GM23338 (cell line): ENCODE results near the gene GLG1. TPM values are rescaled to one million over a fixed set of nuclear protein-coding genes. Genes with fewer than 3 reads are reported as not detected.

Source experiments
- ATAC-seq: fragments of 200-7000 bp; cut with Tn5 transposase; 3 replicates; pipeline ENCODE4 v1.9.1; 2020
- DNase-seq: peaks from one replicate; pipeline ENCODE4 v3.0.0-alpha.2; 2015; ENCODE audit warnings: low spot score
- H2AFZ ChIP-seq: fragments of 200-600 bp; sonication (generic); 2 replicates; pipeline ENCODE4 v1.8.0; 2016; ENCODE audit warnings: antibody characterized with exemption, mild to moderate bottlenecking, moderate library complexity
- H3F3A ChIP-seq: fragments of 200-600 bp; sonication (generic); replicated peaks from 2 replicates; pipeline ENCODE4 v1.8.0; 2017; ENCODE audit warnings: antibody characterized with exemption, mixed run types, low read depth
- H3K27ac ChIP-seq: fragments of 200-600 bp; sonication (generic); 2 replicates; pipeline ENCODE4 v1.6.1; 2016; ENCODE audit warnings: low read depth
- H3K27me3 ChIP-seq: fragments of 200-600 bp; sonication (generic); 2 replicates; pipeline ENCODE4 v1.8.0; 2016; ENCODE audit warnings: mild to moderate bottlenecking, mixed run types, moderate library complexity; ENCODE audit not compliant: insufficient read depth
- H3K36me3 ChIP-seq: fragments of 200-600 bp; sonication (generic); 2 replicates; pipeline ENCODE4 v1.8.0; 2016; ENCODE audit warnings: mild to moderate bottlenecking; ENCODE audit not compliant: insufficient read depth
- H3K4me1 ChIP-seq: fragments of 200-600 bp; sonication (generic); 2 replicates; pipeline ENCODE4 v1.8.0; 2016; ENCODE audit warnings: mild to moderate bottlenecking, moderate library complexity; ENCODE audit not compliant: insufficient read depth
- H3K4me2 ChIP-seq: fragments of 200-600 bp; sonication (generic); 2 replicates; pipeline ENCODE4 v1.7.1; 2017; ENCODE audit warnings: mixed run types
- H3K4me3 ChIP-seq: fragments of 200-600 bp; sonication (generic); 2 replicates; pipeline ENCODE4 v1.6.1; 2016; ENCODE audit warnings: mixed run types
- H3K79me2 ChIP-seq: fragments of 200-600 bp; sonication (generic); replicated peaks from 2 replicates; pipeline ENCODE4 v1.8.0; 2017; ENCODE audit warnings: mild to moderate bottlenecking; ENCODE audit not compliant: insufficient read depth
- H3K9me2 ChIP-seq: fragments of 200-600 bp; sonication (generic); 2 replicates; pipeline ENCODE4 v1.8.0; 2017; ENCODE audit not compliant: insufficient read depth
- H4K20me1 ChIP-seq: fragments of 200-600 bp; sonication (generic); replicated peaks from 2 replicates; pipeline ENCODE4 v1.8.0; 2017; ENCODE audit warnings: mild to moderate bottlenecking; ENCODE audit not compliant: insufficient read depth
- H3K27ac Mint-ChIP-seq: 2 replicates; pipeline ENCODE4 v1.8.0; 2020; ENCODE audit warnings: inconsistent platforms, mild to moderate bottlenecking, moderate library complexity, mixed read lengths
- H3K27me3 Mint-ChIP-seq: 3 replicates; pipeline ENCODE4 v1.8.0; 2022; ENCODE audit warnings: low read depth, mild to moderate bottlenecking, moderate library complexity, mixed read lengths, inconsistent platforms; ENCODE audit not compliant: insufficient read depth, poor library complexity
- H3K36me3 Mint-ChIP-seq: 3 replicates; pipeline ENCODE4 v1.8.0; 2021; ENCODE audit warnings: low read depth, mild to moderate bottlenecking, inconsistent platforms, moderate library complexity, mixed read lengths
- H3K4me1 Mint-ChIP-seq: 3 replicates; pipeline ENCODE4 v1.8.0; 2020; ENCODE audit warnings: mild to moderate bottlenecking, inconsistent platforms, mixed read lengths
- H3K4me3 Mint-ChIP-seq: 3 replicates; pipeline ENCODE4 v1.8.0; 2021; ENCODE audit warnings: moderate library complexity, mild to moderate bottlenecking, inconsistent platforms, mixed read lengths
- H3K9me3 Mint-ChIP-seq: 3 replicates; pipeline ENCODE4 v1.8.0; 2020; ENCODE audit warnings: moderate library complexity, mild to moderate bottlenecking, inconsistent platforms, mixed read lengths
- CREB1 ChIP-seq: fragments of 250-450 bp; sonication (Bioruptor Pico); IDR thresholded peaks from 2 replicates; pipeline ENCODE4 v1.5.0; 2020; ENCODE audit warnings: low read depth, mild to moderate bottlenecking, moderate library complexity
- EZH2 ChIP-seq: fragments of 200-600 bp; sonication (generic); IDR thresholded peaks from one replicate; pipeline ENCODE4 v1.8.0; 2017; ENCODE audit warnings: antibody characterized with exemption, mild to moderate bottlenecking, low read depth; ENCODE audit not compliant: unreplicated experiment
- EZH2phosphoT487 ChIP-seq: fragments of 200-600 bp; sonication (generic); IDR thresholded peaks from one replicate; pipeline ENCODE4 v1.8.1; 2018; ENCODE audit warnings: antibody characterized with exemption; ENCODE audit not compliant: unreplicated experiment
- NANOG ChIP-seq: IDR thresholded peaks from 2 replicates; pipeline ENCODE4 v1.6.1; 2016; ENCODE audit warnings: antibody characterized with exemption, borderline replicate concordance
- POLR2AphosphoS5 ChIP-seq: IDR thresholded peaks from 2 replicates; pipeline ENCODE4 v1.6.1; 2016; ENCODE audit warnings: antibody characterized with exemption, low read depth
- STAT1 ChIP-seq: IDR thresholded peaks from one replicate; pipeline ENCODE4 v1.6.1; 2016; ENCODE audit warnings: antibody characterized with exemption; ENCODE audit not compliant: unreplicated experiment
- ZNF114 ChIP-seq: fragments of 250-450 bp; sonication (Bioruptor Pico); IDR thresholded peaks from 2 replicates; pipeline ENCODE4 v1.5.0; 2020; ENCODE audit warnings: mild to moderate bottlenecking, moderate library complexity
- polyA plus RNA-seq: library from polyadenylated mRNA; unstranded; fragments of >200 nt; fragmentation: Nextera tagmentation; extraction: Ambion mirVana; gene quantifications from 2 replicates; pipeline ENCODE4 v1.2.1, GENCODE V29; 2016
- total RNA-seq: library from RNA; depleted of rRNA; stranded (reverse); fragments of >200 nt; shearing (Covaris generic); gene quantifications from 2 replicates; pipeline ENCODE4 v1.2.3, GENCODE V29; 2014
- TF ChIP-seq, protein P1 (sequence below): IDR thresholded peaks from one replicate; pipeline ENCODE4 v1.6.1; 2018; ENCODE audit warnings: antibody characterized with exemption; ENCODE audit not compliant: unreplicated experiment
- TF ChIP-seq, protein P2 (sequence below), 2 experiments: fragments of 200-600 bp in 1 of 2; sonication (generic) in 1 of 2; conservative IDR thresholded peaks; 2 replicates each; pipeline versions ENCODE4 v1.5.1 to v1.6.1; 2016 to 2017; ENCODE audit warnings: antibody characterized with exemption in 2 of 2, low read depth in 2 of 2, mild to moderate bottlenecking in 2 of 2, moderate library complexity in 1 of 2
- TF ChIP-seq, protein P3 (sequence below): IDR thresholded peaks from 2 replicates; pipeline ENCODE4 v1.6.1; 2016; ENCODE audit warnings: antibody characterized with exemption

The GLG1 gene
- total and polyA plus RNA-seq, 2 experiments from 2014 or later, result 61.2 to 211 TPM

DNA sequence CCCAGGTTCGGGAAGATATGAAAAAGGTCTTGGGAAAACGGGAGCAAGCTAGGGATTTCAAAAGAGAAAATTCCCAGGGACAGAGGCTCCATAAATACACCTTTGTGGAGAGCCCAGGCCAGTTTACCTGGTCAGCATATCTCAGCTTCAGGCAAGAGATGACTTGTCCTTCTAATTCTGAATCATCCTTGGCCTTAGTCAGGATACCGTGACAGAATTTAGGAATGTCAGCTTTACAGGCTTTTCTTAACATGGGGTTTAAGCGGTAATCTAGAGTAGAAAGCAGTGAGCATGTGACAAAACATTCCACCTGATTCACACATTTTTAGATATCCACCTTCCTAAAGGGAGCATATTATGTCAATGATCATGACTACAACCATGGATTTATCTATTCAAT lies 144.6 kb downstream of the GLG1 start (continued):
- TF ChIP-seq, protein P1, sequence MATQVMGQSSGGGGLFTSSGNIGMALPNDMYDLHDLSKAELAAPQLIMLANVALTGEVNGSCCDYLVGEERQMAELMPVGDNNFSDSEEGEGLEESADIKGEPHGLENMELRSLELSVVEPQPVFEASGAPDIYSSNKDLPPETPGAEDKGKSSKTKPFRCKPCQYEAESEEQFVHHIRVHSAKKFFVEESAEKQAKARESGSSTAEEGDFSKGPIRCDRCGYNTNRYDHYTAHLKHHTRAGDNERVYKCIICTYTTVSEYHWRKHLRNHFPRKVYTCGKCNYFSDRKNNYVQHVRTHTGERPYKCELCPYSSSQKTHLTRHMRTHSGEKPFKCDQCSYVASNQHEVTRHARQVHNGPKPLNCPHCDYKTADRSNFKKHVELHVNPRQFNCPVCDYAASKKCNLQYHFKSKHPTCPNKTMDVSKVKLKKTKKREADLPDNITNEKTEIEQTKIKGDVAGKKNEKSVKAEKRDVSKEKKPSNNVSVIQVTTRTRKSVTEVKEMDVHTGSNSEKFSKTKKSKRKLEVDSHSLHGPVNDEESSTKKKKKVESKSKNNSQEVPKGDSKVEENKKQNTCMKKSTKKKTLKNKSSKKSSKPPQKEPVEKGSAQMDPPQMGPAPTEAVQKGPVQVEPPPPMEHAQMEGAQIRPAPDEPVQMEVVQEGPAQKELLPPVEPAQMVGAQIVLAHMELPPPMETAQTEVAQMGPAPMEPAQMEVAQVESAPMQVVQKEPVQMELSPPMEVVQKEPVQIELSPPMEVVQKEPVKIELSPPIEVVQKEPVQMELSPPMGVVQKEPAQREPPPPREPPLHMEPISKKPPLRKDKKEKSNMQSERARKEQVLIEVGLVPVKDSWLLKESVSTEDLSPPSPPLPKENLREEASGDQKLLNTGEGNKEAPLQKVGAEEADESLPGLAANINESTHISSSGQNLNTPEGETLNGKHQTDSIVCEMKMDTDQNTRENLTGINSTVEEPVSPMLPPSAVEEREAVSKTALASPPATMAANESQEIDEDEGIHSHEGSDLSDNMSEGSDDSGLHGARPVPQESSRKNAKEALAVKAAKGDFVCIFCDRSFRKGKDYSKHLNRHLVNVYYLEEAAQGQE, result no peak
- TF ChIP-seq ZNF114 (no peak), POLR2AphosphoS5 (no peak), EZH2phosphoT487 (no peak), CREB1 (CRISPR knock-in tag) (no peak), EZH2 (no peak), STAT1 (no peak)
- TF ChIP-seq, protein P2, sequence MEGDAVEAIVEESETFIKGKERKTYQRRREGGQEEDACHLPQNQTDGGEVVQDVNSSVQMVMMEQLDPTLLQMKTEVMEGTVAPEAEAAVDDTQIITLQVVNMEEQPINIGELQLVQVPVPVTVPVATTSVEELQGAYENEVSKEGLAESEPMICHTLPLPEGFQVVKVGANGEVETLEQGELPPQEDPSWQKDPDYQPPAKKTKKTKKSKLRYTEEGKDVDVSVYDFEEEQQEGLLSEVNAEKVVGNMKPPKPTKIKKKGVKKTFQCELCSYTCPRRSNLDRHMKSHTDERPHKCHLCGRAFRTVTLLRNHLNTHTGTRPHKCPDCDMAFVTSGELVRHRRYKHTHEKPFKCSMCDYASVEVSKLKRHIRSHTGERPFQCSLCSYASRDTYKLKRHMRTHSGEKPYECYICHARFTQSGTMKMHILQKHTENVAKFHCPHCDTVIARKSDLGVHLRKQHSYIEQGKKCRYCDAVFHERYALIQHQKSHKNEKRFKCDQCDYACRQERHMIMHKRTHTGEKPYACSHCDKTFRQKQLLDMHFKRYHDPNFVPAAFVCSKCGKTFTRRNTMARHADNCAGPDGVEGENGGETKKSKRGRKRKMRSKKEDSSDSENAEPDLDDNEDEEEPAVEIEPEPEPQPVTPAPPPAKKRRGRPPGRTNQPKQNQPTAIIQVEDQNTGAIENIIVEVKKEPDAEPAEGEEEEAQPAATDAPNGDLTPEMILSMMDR (conservative IDR thresholded peaks at IDR 0.05; ENCODE audit: low read depth in 2 of 2), result no peak
- TF ChIP-seq, protein P3, sequence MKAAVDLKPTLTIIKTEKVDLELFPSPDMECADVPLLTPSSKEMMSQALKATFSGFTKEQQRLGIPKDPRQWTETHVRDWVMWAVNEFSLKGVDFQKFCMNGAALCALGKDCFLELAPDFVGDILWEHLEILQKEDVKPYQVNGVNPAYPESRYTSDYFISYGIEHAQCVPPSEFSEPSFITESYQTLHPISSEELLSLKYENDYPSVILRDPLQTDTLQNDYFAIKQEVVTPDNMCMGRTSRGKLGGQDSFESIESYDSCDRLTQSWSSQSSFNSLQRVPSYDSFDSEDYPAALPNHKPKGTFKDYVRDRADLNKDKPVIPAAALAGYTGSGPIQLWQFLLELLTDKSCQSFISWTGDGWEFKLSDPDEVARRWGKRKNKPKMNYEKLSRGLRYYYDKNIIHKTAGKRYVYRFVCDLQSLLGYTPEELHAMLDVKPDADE, result no peak

DNA sequence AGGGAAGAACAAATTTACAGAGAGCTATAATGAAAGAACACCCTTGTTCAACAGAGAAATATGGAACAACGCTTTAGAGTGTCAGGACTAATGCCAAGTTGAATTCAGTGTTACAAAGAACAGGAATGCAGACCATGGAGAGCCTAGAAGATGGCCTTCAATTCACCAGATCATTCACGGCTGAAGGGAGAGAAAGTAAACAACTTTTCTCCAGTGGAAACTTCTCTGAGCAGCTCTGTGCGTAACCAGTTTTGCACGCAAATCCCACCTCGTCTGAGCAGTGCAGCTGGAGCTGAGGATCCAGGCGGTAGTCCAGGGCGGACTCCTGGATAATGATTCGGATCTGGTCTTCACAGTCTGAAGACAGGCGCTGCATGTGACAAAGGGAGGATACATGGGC lies 145.1 kb downstream of the GLG1 start:
- Histone ChIP-seq H3F3A (0 out of 2 replicates have a peak, but pooled peaks cover 3% of the 10 kb centered on the region), H3K4me3 (no peak overlapping the region), H3K9me2 (no peaks in the 10 kb centered on the region), H3K36me3 (peaks cover 41% of the 10 kb centered on the region), H3K27ac (no peak overlapping the region), H3K27me3 (no peaks in the 10 kb centered on the region), H3K4me1 (no peaks in the 10 kb centered on the region), H2AFZ (no peak overlapping the region), H3K4me2 (no peak overlapping the region), H4K20me1 (no peaks in the 10 kb centered on the region; the same call in 1 of the 2 replicates), H3K79me2 (no peaks in the 10 kb centered on the region)
- H3K4me1 Mint-ChIP-seq, result no peaks in the 10 kb centered on the region
- DNase-seq (no peak), ATAC-seq (no peak)
- H3K27me3 Mint-ChIP-seq, result peaks cover 2% of the 10 kb centered on the region
- TF ChIP-seq, protein P2 (conservative IDR thresholded peaks at IDR 0.05; ENCODE audit: low read depth in 2 of 2), result no peak
- TF ChIP-seq NANOG, result no peak
- peaks cover 76% of the 10 kb centered on the region for H3K36me3 Mint-ChIP-seq
- no peak overlapping the region for H3K4me3 Mint-ChIP-seq
- H3K27ac Mint-ChIP-seq, result peak overlapping the region; percentile 32; the same call in 1 of the 2 replicates
- no peaks in the 10 kb centered on the region for H3K9me3 Mint-ChIP-seq
